ENCODE results near the gene HYAL2.
A peak's percentile ranks its signal among the peaks of the same experiment; 100 is the strongest.

Gene HYAL2

GRCh38 chr3:50341996-50342650, 19.6 kb upstream of the HYAL2 start:
- H3K4me3 ChIP-seq (ENCODE audit: low read depth, low read length), result no peak overlapping the region
- no peak for TF ChIP-seq CTCF (IDR thresholded peaks at IDR 0.05; ENCODE audit: low read depth, low read length)

- no peak for TF ChIP-seq CTCF (IDR thresholded peaks at IDR 0.05; ENCODE audit: low read depth, low read length)
- peak overlapping the region; percentile 64 for H3K4me3 ChIP-seq (ENCODE audit: low read depth, low read length)
Measured at GRCh38 chr3:50341537-50341936, 19.0 kb upstream of the HYAL2 start.

- no peak for TF ChIP-seq CTCF (IDR thresholded peaks at IDR 0.05; ENCODE audit: low read depth, low read length)
- H3K4me3 ChIP-seq (ENCODE audit: low read depth, low read length), result peak within 1 kb of the TSS; percentile 64
Measured at GRCh38 chr3:50340448-50341329, 18.1 kb upstream of the HYAL2 start, which contains the start of gene RASSF1. Gene RASSF1, minus strand, starts transcription at chr3:50340836. Its CDS starts 31 bp downstream, at chr3:50340805.

- peak overlapping the region; percentile 64 for H3K4me3 ChIP-seq (ENCODE audit: low read depth, low read length)
- TF ChIP-seq CTCF (IDR thresholded peaks at IDR 0.05; ENCODE audit: low read depth, low read length), result no peak
Measured at GRCh38 chr3:50340147-50340447, 17.6 kb upstream of the HYAL2 start.

GRCh38 chr3:50339485-50340146, 17.1 kb upstream of the HYAL2 start:
- TF ChIP-seq CTCF (IDR thresholded peaks at IDR 0.05; ENCODE audit: low read depth, low read length), result no peak
- H3K4me3 ChIP-seq (ENCODE audit: low read depth, low read length), result peak overlapping the region; percentile 64

GRCh38 chr3:50338965-50339364, 16.4 kb upstream of the HYAL2 start:
- no peak for TF ChIP-seq CTCF (IDR thresholded peaks at IDR 0.05; ENCODE audit: low read depth, low read length)
- H3K4me3 ChIP-seq (ENCODE audit: low read depth, low read length), result no peak overlapping the region

All from WI38 (cell line).